ENCODE measurements around the gene PCDHA8. TPM values are rescaled to one million over a fixed set of nuclear protein-coding genes. Genes with fewer than 3 reads are reported as not detected.
"Not testable (repeated sequence)": the region's sequence is repeated elsewhere in the genome, so short reads cannot be mapped to it uniquely, and the experiment has no call there.

PCDHA8 gene
- total RNA-seq, 1 experiment from 2014 or later: not detected

DNA sequence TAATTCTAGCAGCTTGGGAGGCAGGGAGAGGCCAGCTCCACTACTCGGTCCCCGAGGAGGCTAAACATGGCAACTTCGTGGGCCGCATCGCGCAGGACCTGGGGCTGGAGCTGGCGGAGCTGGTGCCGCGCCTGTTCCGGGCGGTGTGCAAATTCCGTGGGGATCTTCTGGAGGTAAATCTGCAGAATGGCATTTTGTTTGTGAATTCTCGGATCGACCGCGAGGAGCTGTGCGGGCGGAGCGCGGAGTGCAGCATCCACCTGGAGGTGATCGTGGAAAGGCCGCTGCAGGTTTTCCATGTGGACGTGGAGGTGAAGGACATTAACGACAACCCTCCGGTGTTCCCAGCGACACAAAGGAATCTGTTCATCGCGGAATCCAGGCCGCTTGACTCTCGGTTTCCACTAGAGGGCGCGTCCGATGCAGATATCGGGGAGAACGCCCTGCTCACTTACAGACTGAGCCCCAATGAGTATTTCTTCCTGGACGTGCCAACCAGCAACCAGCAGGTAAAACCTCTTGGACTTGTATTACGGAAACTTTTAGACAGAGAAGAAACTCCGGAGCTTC is 6.5 kb upstream of the PCDHA8 start:
- H2AFZ ChIP-seq (ENCODE audit: low read depth, low read length, poor library complexity, severe bottlenecking); DNase-seq (ENCODE audit: low read depth, low spot score); POLR2A ChIA-PET; H3K27ac ChIP-seq (ENCODE audit: low read depth, low read length); H3K9ac ChIP-seq (ENCODE audit: low read length); H3K79me2 ChIP-seq (ENCODE audit: insufficient read depth, low read length); BruUV-seq (replicated peaks); H3K9me2 ChIP-seq (ENCODE audit: insufficient read depth); intact Hi-C loops (cut with micrococcal nuclease); ATAC-seq; H3K27me3 ChIP-seq (ENCODE audit: insufficient read depth, low read length); H3K9me3 ChIP-seq (ENCODE audit: control insufficient read depth in 1 of 2, insufficient read depth in 1 of 2, low read depth in 1 of 2, low read length in 2 of 2); H3K4me3 ChIP-seq (replicated peaks in 1 of 2; ENCODE audit: low read depth in 1 of 2, low read length in 2 of 2); H3K4me1 ChIP-seq (ENCODE audit: control insufficient read depth in 1 of 2, insufficient read depth in 2 of 2, low read length in 2 of 2); H3K4me2 ChIP-seq (ENCODE audit: low read length); H4K20me1 ChIP-seq (ENCODE audit: insufficient read depth); CTCF ChIA-PET; RAD21 ChIA-PET (ENCODE audit: low non-redundant PET in 1 of 2, low total read pairs in 2 of 2, uncharacterized antibody in 2 of 2, unreplicated experiment in 2 of 2); H3K36me3 ChIP-seq (ENCODE audit: control insufficient read depth in 1 of 2, insufficient read depth in 2 of 2, low read length in 2 of 2): not testable (repeated sequence)

- DNase-seq (ENCODE audit: low read depth, low spot score) (no peak), ATAC-seq (no peak)
- ChIA-PET CTCF (no interaction called here), RAD21 (ENCODE audit: low non-redundant PET in 1 of 2, low total read pairs in 2 of 2, uncharacterized antibody in 2 of 2, unreplicated experiment in 2 of 2) (no interaction called here), POLR2A (no interaction called here)
- Histone ChIP-seq H3K4me2 (ENCODE audit: low read length) (no peak overlapping the region), H3K4me3 (replicated peaks in 1 of 2; ENCODE audit: low read depth in 1 of 2, low read length in 2 of 2) (no peak overlapping the region), H3K4me1 (ENCODE audit: control insufficient read depth in 1 of 2, insufficient read depth in 2 of 2, low read length in 2 of 2) (no peaks in the 10 kb centered on the region), H3K36me3 (ENCODE audit: control insufficient read depth in 1 of 2, insufficient read depth in 2 of 2, low read length in 2 of 2) (no peaks in the 10 kb centered on the region), H4K20me1 (ENCODE audit: insufficient read depth) (no peaks in the 10 kb centered on the region), H3K9me2 (ENCODE audit: insufficient read depth) (no peaks in the 10 kb centered on the region), H2AFZ (ENCODE audit: low read depth, low read length, poor library complexity, severe bottlenecking) (no peak overlapping the region), H3K79me2 (ENCODE audit: insufficient read depth, low read length) (no peaks in the 10 kb centered on the region), H3K9me3 (ENCODE audit: control insufficient read depth in 1 of 2, insufficient read depth in 1 of 2, low read depth in 1 of 2, low read length in 2 of 2) (no peaks in the 10 kb centered on the region; a peak in 1 of 4 replicates), H3K9ac (ENCODE audit: low read length) (no peak overlapping the region), H3K27ac (ENCODE audit: low read depth, low read length) (no peak overlapping the region), H3K27me3 (ENCODE audit: insufficient read depth, low read length) (no peaks in the 10 kb centered on the region)
- intact Hi-C loops (cut with micrococcal nuclease): no loop called here
- TF ChIP-seq EZH2 (IDR thresholded peaks at IDR 0.05) (no peak), SIN3A (IDR thresholded peaks at IDR 0.05; ENCODE audit: low read depth) (no peak)
- no TSS peak for BruUV-seq (replicated peaks)
Measured at GRCh38 chr5:140835622-140836510, 5.1 kb upstream of the PCDHA8 start.

All from HCT116 (cell line).